Large intestine (tissue), 3 donors: ENCODE data around the gene TEPSIN. TPM values are rescaled to one million over a fixed set of nuclear protein-coding genes. Genes with fewer than 3 reads are reported as not detected.

Experiments
- DNase-seq, 2 donors: peaks; one replicate each; pipeline versions ENCODE4 v3.0.0 to v3.0.0-alpha.2; 2013
- H3K27ac ChIP-seq: one replicate; pipeline ENCODE4 v1.5.1; 2013; ENCODE audit warnings: low read length
- H3K27me3 ChIP-seq: 2 replicates; pipeline ENCODE4 v1.6.1; 2013; ENCODE audit warnings: low read length; ENCODE audit not compliant: control insufficient read depth, insufficient read depth
- H3K36me3 ChIP-seq: 2 replicates; pipeline ENCODE4 v1.6.1; 2013; ENCODE audit warnings: low read length; ENCODE audit not compliant: control insufficient read depth, insufficient read depth
- H3K4me1 ChIP-seq: one replicate; pipeline ENCODE4 v1.6.1; 2013; ENCODE audit warnings: low read length; ENCODE audit not compliant: control insufficient read depth, insufficient read depth
- H3K4me3 ChIP-seq: one replicate; pipeline ENCODE4 v1.5.1; 2013; ENCODE audit warnings: low read length
- H3K9me3 ChIP-seq: one replicate; pipeline ENCODE4 v1.6.1; 2013; ENCODE audit warnings: mild to moderate bottlenecking, low read depth, low read length, moderate library complexity; ENCODE audit not compliant: control insufficient read depth
- WGBS: methylation state at CpG from one replicate; pipeline ENCODE4 v1.1.5; 2013; ENCODE audit warnings: low lambda C conversion rate; ENCODE audit not compliant: insufficient coverage; 5-methylcytosine and 5-hydroxymethylcytosine counted together
- polyA plus RNA-seq: library from polyadenylated mRNA; unstranded; fragments of 120-200 nt; gene quantifications from one replicate; pipeline ENCODE4 v1.2.1, GENCODE V29; 2013

TEPSIN gene
- polyA plus RNA-seq, 1 donor = 32.1 TPM

DNA sequence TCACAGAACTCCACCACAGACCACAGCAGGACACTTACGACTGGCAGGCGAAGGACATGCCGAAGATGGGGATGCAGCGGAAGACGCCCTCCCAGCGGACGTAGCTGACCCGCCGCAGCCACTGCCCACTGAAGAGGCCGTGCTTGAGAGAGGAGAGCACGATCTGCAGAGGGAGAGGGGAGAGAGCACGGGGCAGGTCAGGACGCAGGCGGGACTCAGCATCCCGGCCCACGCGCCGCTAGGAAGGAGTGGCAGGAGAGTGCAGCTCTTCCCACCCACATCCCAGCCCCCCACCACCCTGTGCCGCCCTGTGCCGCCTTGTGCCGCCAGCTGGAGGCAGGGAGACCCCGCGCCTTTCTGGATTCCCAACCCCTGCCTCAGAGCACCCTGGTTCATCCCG is 41.7 kb upstream of the TEPSIN start:
- no CpG with 5 or more reads among the region's 24 CpGs for WGBS
- H3K36me3 ChIP-seq = peaks cover 74% of the 10 kb centered on the region

DNA sequence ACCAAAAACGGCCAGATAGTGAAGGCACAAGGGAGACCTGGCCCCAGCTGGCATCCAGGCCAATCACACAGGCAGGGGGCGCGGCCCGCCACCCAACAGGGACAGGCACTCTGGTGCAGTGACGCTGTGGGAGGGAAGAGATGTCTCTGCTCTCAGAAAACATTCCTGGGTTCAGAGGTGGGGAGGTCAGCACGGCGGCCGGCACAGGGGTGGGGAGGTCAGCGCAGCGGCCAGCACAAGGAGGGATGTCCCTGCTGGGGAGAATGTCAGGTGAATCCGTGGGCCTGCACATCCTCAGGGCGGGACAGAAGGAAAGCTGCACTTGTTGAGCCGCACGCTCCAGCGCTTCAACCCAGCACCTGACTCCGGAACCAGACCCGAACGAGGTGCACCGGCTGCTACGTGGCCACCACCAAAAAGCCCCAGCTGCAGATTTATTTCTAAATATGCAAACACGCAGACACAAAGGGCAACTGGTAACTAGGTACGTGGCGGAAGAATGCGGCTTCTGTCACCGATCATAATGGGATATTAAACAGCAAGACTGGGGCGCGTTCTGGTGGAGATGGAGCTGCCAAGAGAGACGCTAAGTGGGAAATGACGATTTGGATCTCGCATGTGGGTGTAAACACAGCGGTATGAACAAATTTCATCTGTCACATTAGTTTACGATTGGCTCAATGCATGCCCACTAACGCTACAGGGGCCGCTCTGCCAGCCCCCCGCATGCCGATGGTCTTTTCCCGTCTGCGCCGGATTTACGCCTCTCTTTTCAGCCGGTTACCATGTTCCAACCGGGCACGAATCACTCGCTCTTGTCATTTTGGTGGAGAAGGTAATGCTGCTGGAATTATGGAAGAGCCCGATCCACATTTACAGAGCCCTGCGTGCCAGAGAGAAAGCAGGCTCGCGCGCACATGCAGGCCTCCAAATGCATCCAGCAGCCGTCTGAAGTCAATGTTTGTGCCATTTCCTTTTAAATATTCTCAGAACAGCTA is 40.7 kb upstream of the TEPSIN start:
- Histone ChIP-seq H3K4me1 (peaks cover 7% of the 10 kb centered on the region), H3K9me3 (peaks cover 5% of the 10 kb centered on the region), H3K36me3 (peaks cover 71% of the 10 kb centered on the region), H3K27ac (no peak overlapping the region), H3K27me3 (no peaks in the 10 kb centered on the region), H3K4me3 (no peak overlapping the region)
- no peak for DNase-seq
- 98% methylated on average over 8 of the region's 50 CpGs for WGBS

More for the DNA sequence above, 41.7 kb upstream of the TEPSIN start:
- Histone ChIP-seq H3K9me3 (peaks cover 5% of the 10 kb centered on the region), H3K4me3 (no peak overlapping the region), H3K27me3 (no peaks in the 10 kb centered on the region), H3K27ac (no peak overlapping the region), H3K4me1 (peaks cover 7% of the 10 kb centered on the region)
- no peak for DNase-seq

DNA sequence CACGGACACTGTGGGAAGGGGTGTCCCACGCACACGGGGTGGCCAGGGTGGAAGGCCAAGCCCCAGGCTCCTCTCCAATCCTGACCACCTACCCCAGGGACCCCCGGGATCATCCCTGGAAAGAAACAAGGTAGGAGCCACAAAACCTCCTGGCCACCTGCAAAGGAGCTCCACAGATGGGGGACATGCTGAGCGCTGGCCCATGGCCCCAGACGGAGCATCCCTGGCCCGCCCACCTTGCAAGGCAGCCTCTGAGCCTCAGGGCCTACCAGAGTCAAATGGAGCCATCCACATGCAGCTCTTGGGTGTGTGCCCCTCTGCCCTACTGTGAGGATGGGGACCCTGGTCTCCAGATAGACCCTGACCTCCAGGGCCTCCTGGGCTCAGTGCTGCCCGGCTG is 40.0 kb upstream of the TEPSIN start:
- H3K9me3 ChIP-seq = peaks cover 5% of the 10 kb centered on the region
- peaks cover 7% of the 10 kb centered on the region for H3K4me1 ChIP-seq
- H3K27me3 ChIP-seq = no peaks in the 10 kb centered on the region
- no CpG with 5 or more reads among the region's 8 CpGs for WGBS
- no peak for DNase-seq
- H3K36me3 ChIP-seq = peaks cover 74% of the 10 kb centered on the region
- no peak overlapping the region for H3K27ac ChIP-seq
- H3K4me3 ChIP-seq = no peak overlapping the region

DNA sequence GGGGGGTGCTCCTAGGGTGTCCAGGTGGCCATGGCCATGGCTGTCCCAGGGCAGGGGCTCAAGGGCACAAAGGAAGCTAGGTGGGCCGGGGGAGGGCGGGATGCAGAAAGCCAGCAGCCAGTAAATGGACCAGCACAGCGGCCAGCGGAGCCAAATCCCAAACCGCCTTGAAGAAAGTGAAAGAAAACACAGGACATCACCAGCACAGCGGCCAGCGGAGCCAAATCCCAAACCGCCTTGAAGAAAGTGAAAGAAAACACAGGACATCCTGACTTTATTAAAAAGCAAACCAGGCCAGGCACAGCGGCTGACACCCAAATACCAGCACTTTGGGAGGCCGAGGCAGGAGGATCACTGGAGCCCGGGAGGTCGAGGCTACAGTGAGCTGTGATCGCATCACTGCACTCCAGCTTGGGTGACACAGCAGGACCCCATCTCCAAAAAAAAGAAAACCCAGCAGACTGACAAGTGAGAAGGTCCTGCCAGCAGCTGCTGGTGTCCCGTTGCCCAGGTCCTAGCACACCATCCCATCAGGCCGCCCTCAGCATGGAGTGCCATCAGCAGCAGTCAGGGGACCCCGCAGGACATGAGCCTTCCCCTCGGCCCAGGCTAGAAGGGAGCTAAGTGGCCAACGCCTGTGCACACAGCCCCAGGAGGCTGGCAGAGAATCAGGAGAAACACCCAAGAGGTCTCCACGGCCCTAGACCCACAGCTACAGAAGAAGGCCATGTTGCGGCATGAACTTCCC is 39.3 kb upstream of the TEPSIN start:
- peaks cover 7% of the 10 kb centered on the region for H3K4me1 ChIP-seq
- 100% methylated on average over 3 of the region's 20 CpGs for WGBS
- no peak overlapping the region for H3K4me3 ChIP-seq
- peaks cover 75% of the 10 kb centered on the region for H3K36me3 ChIP-seq
- peak overlapping the region; percentile 31 for H3K27ac ChIP-seq
- no peaks in the 10 kb centered on the region for H3K27me3 ChIP-seq
- H3K9me3 ChIP-seq = peaks cover 5% of the 10 kb centered on the region
- DNase-seq = no peak

DNA sequence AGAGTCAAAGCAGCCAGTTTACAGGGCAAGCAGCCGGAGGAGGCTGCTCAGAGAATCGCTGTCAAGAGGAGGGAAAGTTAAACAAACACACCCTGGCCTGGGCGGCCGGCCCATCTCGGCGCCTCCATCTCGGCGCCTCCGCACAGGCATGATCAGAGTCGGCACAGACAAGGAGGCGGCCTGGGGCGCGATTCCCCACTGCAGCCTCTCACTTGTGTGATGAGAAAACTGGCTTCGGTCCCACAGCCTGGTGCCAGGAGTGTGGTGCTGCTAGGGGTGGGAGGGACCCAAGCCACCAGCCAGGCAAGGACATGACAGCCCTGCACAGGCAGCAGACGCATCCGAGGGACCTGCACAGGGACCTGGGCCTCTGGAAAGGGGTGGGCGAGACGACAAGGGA is 38.6 kb upstream of the TEPSIN start:
- H3K27ac ChIP-seq = peak overlapping the region; percentile 31
- H3K27me3 ChIP-seq = no peaks in the 10 kb centered on the region
- peaks cover 7% of the 10 kb centered on the region for H3K4me1 ChIP-seq
- WGBS = no CpG with 5 or more reads among the region's 18 CpGs
- peak in 1 of 2 donors; percentile 37 for DNase-seq
- H3K9me3 ChIP-seq = peaks cover 4% of the 10 kb centered on the region
- peaks cover 75% of the 10 kb centered on the region for H3K36me3 ChIP-seq
- H3K4me3 ChIP-seq = no peak overlapping the region

DNA sequence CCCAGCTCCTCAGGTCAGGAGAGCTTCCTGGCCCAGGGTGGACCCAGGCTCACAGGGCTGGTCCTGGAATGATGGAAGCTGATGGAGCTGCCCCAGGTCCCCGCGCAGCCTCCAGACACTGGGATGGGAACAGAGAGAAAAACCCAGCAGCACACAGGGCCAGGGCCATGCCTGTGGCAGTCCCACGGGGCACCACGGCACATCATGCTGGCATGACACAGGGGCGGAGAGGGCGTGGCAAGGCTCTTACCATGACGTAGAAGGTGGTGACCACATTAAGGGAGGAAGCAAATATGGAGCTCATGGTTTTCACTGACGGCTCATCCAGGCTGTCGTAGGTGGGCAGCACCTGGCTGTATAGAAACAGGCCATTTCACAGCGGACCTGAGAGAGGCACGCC is 37.9 kb upstream of the TEPSIN start:
- DNase-seq = no peak
- Histone ChIP-seq H3K27ac (no peak overlapping the region), H3K36me3 (peaks cover 73% of the 10 kb centered on the region), H3K4me1 (peaks cover 7% of the 10 kb centered on the region), H3K27me3 (no peaks in the 10 kb centered on the region), H3K9me3 (no peaks in the 10 kb centered on the region), H3K4me3 (no peak overlapping the region)
- no CpG with 5 or more reads among the region's 11 CpGs for WGBS

DNA sequence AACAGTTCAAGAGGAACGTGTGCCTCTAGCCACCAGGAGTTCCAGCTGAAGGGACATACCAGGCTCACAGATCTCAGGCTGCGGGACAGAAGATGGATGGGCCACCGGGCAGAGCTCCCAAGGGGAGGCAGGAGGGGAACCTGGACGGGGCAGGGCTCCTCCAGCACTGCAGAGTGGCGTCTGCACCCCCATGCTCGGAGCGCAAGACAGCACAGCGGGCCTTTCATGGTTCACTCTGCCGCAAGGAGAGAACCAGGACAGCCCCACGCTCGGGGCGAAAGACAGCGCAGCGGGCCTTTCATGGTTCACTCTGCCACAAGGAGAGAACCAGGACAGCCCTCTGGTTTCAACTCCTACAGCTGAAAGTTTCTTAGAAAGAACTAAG is 35.6 kb upstream of the TEPSIN start:
- no CpG with 5 or more reads among the region's 14 CpGs for WGBS
- Histone ChIP-seq H3K9me3 (no peaks in the 10 kb centered on the region), H3K4me1 (peaks cover 7% of the 10 kb centered on the region), H3K4me3 (no peak overlapping the region), H3K36me3 (peaks cover 73% of the 10 kb centered on the region), H3K27ac (no peak overlapping the region), H3K27me3 (no peaks in the 10 kb centered on the region)
- no peak for DNase-seq

DNA sequence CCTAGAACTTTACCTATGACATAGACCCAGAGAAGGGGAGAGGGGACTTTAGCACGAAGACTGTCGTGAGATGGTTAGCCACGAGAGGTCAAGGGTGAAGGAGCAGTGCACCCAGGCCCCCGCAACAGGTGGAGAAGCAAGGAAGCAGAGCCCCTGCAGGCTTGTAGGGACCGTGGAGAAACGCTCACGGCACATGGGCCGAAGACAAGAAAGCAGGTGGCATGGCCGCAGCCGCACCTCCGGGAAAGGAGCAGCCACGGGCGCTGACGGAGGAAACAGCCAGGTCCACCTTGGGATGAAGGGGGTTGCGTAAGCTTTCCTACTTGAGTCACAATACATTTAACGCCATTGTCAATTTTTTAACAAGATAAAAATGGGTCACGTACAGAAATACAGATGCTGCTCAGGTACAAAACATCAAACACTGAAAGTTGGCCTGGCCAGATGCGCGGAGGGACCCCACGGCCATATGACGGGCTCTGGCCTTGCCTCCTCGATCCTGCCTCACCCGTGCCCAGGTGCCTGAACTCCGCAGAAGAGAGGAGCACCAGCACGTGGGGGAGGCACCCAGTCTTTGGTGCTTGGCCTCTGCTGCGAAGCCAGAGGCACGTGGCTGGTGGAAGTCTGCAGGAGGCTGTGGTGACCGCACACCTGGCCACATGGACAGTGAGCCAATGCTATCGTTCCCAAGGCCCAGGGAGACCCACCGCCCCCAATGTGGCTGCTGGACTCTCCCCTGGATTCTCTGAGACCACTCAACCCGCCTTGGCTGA is 35.0 kb upstream of the TEPSIN start:
- WGBS = no CpG with 5 or more reads among the region's 31 CpGs
- Histone ChIP-seq H3K9me3 (no peaks in the 10 kb centered on the region), H3K36me3 (peaks cover 71% of the 10 kb centered on the region), H3K27me3 (no peaks in the 10 kb centered on the region), H3K27ac (no peak overlapping the region), H3K4me1 (peaks cover 7% of the 10 kb centered on the region), H3K4me3 (no peak overlapping the region)
- no peak for DNase-seq

DNA sequence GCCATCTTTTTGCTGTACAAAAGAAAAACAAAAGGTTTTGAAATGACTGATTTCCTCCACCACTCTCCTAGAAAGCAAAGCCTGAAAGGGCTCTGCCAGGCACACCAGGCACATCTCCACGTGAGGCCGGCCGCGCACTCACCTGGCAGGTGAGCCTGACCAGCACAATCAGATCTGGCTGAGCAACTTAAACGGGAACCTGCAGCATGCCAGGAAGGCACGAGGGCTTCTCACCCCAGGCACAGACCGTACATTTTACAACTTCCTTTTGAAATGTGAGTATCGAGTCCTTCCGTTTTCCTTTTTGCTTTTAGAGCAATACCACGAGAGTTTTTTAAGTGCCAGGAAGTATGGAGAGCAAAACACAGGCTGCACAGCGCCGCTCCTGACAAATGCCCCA is 33.8 kb upstream of the TEPSIN start:
- no peaks in the 10 kb centered on the region for H3K9me3 ChIP-seq
- H3K4me1 ChIP-seq = peaks cover 6% of the 10 kb centered on the region
- H3K36me3 ChIP-seq = peaks cover 71% of the 10 kb centered on the region
- DNase-seq = no peak
- H3K27ac ChIP-seq = no peak overlapping the region
- 80% methylated on average over 1 of the region's 12 CpGs for WGBS
- no peak overlapping the region for H3K4me3 ChIP-seq
- H3K27me3 ChIP-seq = no peaks in the 10 kb centered on the region

DNA sequence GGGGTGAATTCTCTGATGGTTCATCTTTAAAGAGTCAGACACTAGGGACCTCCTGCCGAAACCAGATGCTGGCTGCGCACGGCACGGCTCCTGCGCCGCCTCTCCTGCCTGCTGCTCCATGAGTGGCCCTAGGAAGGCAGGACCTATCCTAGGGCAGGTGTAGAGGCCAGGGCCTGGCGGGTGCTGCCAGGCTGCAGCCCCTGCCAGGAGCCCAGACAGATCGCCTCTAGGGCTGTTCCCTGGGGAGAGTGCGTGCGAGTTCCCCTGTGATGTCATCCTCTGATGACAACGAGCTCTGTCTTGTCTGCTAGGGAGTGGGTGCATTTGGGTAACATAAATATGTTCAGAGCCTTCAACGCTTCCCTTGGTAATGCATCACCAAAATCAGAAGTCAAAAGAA is 32.4 kb upstream of the TEPSIN start:
- Histone ChIP-seq H3K9me3 (no peaks in the 10 kb centered on the region), H3K36me3 (peaks cover 70% of the 10 kb centered on the region), H3K27me3 (no peaks in the 10 kb centered on the region), H3K4me1 (no peaks in the 10 kb centered on the region), H3K4me3 (no peak overlapping the region), H3K27ac (no peak overlapping the region)
- DNase-seq = no peak
- no CpG with 5 or more reads among the region's 12 CpGs for WGBS
